HG03196 (cell line): ENCODE measurements around the gene SEMA6A.

ENCODE experiments used
- ATAC-seq: cut with Tn5 transposase; IDR thresholded peaks from one replicate; pipeline ENCODE4 v1.9.1; 2021; ENCODE audit not compliant: unreplicated experiment

The SEMA6A gene

GRCh38 chr5:116411101-116411571 lies 163.5 kb downstream of the SEMA6A start:
- ATAC-seq, result no peak

- no peak for ATAC-seq
These were observed 164.2 kb downstream of the SEMA6A start for GRCh38 chr5:116410336-116410890.

- ATAC-seq, result no peak
These were observed 164.9 kb downstream of the SEMA6A start for GRCh38 chr5:116409591-116410296.

GRCh38 chr5:116406306-116407041 lies 168.1 kb downstream of the SEMA6A start:
- no peak for ATAC-seq

- no peak for ATAC-seq
These were observed 169.8 kb downstream of the SEMA6A start for GRCh38 chr5:116404792-116405191.

- no peak for ATAC-seq
These were observed 170.6 kb downstream of the SEMA6A start for GRCh38 chr5:116404016-116404415.

GRCh38 chr5:116402235-116402634 lies 172.4 kb downstream of the SEMA6A start:
- no peak for ATAC-seq

GRCh38 chr5:116401576-116401975 lies 173.0 kb downstream of the SEMA6A start:
- ATAC-seq, result no peak

GRCh38 chr5:116396476-116397099 lies 178.0 kb downstream of the SEMA6A start:
- ATAC-seq, result no peak

- no peak for ATAC-seq
These were observed 178.9 kb downstream of the SEMA6A start for GRCh38 chr5:116395631-116396203.

GRCh38 chr5:116395226-116395625 lies 179.4 kb downstream of the SEMA6A start:
- no peak for ATAC-seq

- ATAC-seq, result no peak
These were observed 180.3 kb downstream of the SEMA6A start for GRCh38 chr5:116394186-116394867.
